ENCODE measurements around the gene GRIK3.
A peak's percentile ranks its signal among the peaks of the same experiment; 100 is the strongest.

Gene GRIK3

DNA sequence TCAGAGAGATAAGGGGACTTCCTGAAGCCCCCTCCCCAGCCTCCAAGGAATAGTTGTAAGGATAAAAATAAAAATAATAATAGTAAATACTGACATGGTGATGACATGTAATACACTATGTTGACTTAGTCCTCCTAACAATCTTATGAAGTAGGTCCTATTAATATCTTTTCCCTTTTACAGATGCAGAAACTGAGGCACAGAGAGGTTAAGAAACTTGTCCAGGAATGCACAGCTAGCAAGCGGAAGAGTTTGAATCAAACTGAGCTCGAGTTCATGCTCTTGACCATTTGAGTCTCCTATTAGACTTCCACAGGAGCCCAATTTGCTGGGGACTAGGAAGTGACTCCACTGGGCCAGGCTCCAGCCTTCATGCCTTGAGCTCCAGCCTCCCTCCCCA lies 194.8 kb downstream of the GRIK3 start:
- Histone ChIP-seq H3K9me3 (no peaks in the 10 kb centered on the region), H3K4me1 (no peaks in the 10 kb centered on the region; the same call in 1 of the 2 replicates), H3K36me3 (no peaks in the 10 kb centered on the region), H3K27me3 (no peaks in the 10 kb centered on the region), H3K4me3 (ENCODE audit: low read depth, low read length) (no peak overlapping the region)
- TF ChIP-seq CTCF (IDR thresholded peaks at IDR 0.05; ENCODE audit: low read depth, low read length): no peak
- DNase-seq: no peak

- TF ChIP-seq CTCF (IDR thresholded peaks at IDR 0.05; ENCODE audit: low read depth, low read length): no peak
- Histone ChIP-seq H3K9me3 (no peaks in the 10 kb centered on the region), H3K36me3 (no peaks in the 10 kb centered on the region), H3K4me3 (ENCODE audit: low read depth, low read length) (no peak overlapping the region), H3K27me3 (no peaks in the 10 kb centered on the region), H3K4me1 (no peaks in the 10 kb centered on the region; the same call in 1 of the 2 replicates)
- DNase-seq: no peak
Observed at GRCh38 chr1:36838888-36839287, 195.4 kb downstream of the GRIK3 start.

GRCh38 chr1:36836916-36837315 lies 197.4 kb downstream of the GRIK3 start:
- Histone ChIP-seq H3K9me3 (no peaks in the 10 kb centered on the region), H3K36me3 (no peaks in the 10 kb centered on the region), H3K27me3 (no peaks in the 10 kb centered on the region), H3K4me3 (ENCODE audit: low read depth, low read length) (no peak overlapping the region), H3K4me1 (peaks cover 4% of the 10 kb centered on the region; the same call in 1 of the 2 replicates)
- no peak for DNase-seq
- TF ChIP-seq CTCF (IDR thresholded peaks at IDR 0.05; ENCODE audit: low read depth, low read length): no peak

GRCh38 chr1:36836196-36836883 lies 198.0 kb downstream of the GRIK3 start:
- Histone ChIP-seq H3K4me3 (ENCODE audit: low read depth, low read length) (no peak overlapping the region), H3K27me3 (no peaks in the 10 kb centered on the region), H3K9me3 (no peaks in the 10 kb centered on the region), H3K4me1 (peaks cover 8% of the 10 kb centered on the region), H3K36me3 (no peaks in the 10 kb centered on the region)
- no peak for TF ChIP-seq CTCF (IDR thresholded peaks at IDR 0.05; ENCODE audit: low read depth, low read length)
- DNase-seq: peak; percentile 18

DNA sequence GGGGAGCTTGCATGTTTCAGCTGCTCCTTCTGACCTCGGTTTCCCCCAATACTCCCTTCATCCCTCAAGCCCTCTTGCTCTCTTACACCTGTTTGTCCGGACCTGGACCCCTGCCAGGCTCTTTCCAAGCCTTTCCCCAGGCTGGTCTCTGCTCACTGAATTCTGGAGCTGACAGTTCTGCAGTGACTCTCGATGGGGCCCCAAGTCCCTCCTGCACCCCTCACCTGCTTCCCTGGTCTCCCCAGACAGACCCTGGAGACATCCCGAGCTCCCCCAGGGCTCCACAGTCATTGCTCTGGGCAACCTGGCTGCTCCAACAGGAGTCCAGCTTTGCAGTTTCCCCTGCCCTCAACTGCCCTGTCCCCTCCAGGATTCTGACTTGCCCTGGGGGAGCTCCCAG lies 198.6 kb downstream of the GRIK3 start:
- Histone ChIP-seq H3K9me3 (no peaks in the 10 kb centered on the region), H3K36me3 (no peaks in the 10 kb centered on the region), H3K4me1 (peaks cover 13% of the 10 kb centered on the region), H3K4me3 (ENCODE audit: low read depth, low read length) (no peak overlapping the region), H3K27me3 (no peaks in the 10 kb centered on the region)
- DNase-seq: no peak
- TF ChIP-seq CTCF (IDR thresholded peaks at IDR 0.05; ENCODE audit: low read depth, low read length): no peak

DNA sequence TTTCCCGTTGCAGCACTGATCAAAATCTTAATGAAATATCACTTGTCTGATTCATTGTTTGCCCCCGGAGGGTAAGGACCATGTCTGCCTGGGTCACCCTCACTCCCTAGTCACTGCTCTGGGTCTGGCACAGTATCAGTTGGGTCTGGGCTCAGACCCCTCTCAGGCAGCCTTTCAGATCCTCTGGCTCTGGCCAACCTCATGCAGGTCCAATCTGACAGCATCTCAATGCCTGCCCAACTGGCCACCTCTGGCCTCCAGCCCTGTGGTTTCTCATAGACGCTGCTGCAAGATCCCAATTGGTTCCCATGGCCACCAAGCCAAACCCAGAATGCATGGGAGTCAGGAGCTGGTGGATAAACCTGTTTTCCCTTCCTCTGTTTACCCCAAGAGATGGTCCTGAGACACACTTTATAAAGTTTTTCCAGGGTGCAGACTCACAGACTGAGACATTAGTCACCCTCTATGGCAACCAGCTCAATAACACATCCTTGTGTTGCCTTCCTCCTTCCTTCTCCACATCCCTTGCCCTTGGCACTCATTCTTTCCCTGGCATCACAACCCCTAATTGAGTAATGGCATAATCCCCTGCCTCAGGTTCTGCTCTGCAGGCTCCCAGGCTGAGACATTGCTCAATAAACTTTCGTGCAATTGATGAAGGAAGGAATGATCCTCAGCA lies 199.2 kb downstream of the GRIK3 start:
- peaks cover 13% of the 10 kb centered on the region for H3K4me1 ChIP-seq
- H3K4me3 ChIP-seq (ENCODE audit: low read depth, low read length): no peak overlapping the region
- TF ChIP-seq CTCF (IDR thresholded peaks at IDR 0.05; ENCODE audit: low read depth, low read length): no peak
- DNase-seq: peak; percentile 25
- no peaks in the 10 kb centered on the region for H3K27me3 ChIP-seq
- H3K36me3 ChIP-seq: no peaks in the 10 kb centered on the region
- H3K9me3 ChIP-seq: no peaks in the 10 kb centered on the region
